Aorta (tissue), 5 donors: ENCODE results near the gene KIF16B. TPM values are rescaled to one million over a fixed set of nuclear protein-coding genes. Genes with fewer than 3 reads are reported as not detected.

ENCODE experiments used
- ATAC-seq: fragments of 200-7000 bp; cut with Tn5 transposase; one replicate; pipeline ENCODE4 v1.9.1; 2022; ENCODE audit warnings: moderate library complexity; ENCODE audit not compliant: low FRiP score
- DNase-seq, 2 donors: peaks; one replicate each; pipeline ENCODE4 v3.0.0-alpha.2; 2020
- H3K27ac ChIP-seq, 2 donors: one replicate each; pipeline ENCODE4 v1.5.1; 2013; ENCODE audit warnings: low read length in 2 of 2, mild to moderate bottlenecking in 2 of 2, moderate library complexity in 2 of 2, control low read depth in 1 of 2, inconsistent platforms in 1 of 2, low read depth in 1 of 2
- H3K27me3 ChIP-seq, 2 donors: one replicate each; pipeline ENCODE4 v1.6.1; 2013; ENCODE audit warnings: control low read depth in 1 of 2, low read length in 1 of 2, mild to moderate bottlenecking in 1 of 2, moderate library complexity in 1 of 2; ENCODE audit not compliant: insufficient read depth in 2 of 2, control insufficient read depth in 1 of 2
- H3K36me3 ChIP-seq, 2 donors: one replicate each; pipeline ENCODE4 v1.6.1; 2013; ENCODE audit warnings: control low read depth in 1 of 2, low read length in 1 of 2, mild to moderate bottlenecking in 1 of 2; ENCODE audit not compliant: insufficient read depth in 2 of 2, control insufficient read depth in 1 of 2
- H3K4me1 ChIP-seq, 2 donors: one replicate each; pipeline ENCODE4 v1.6.1; 2013; ENCODE audit warnings: low read length in 2 of 2, control low read depth in 1 of 2, mild to moderate bottlenecking in 1 of 2, moderate library complexity in 1 of 2; ENCODE audit not compliant: insufficient read depth in 2 of 2, control insufficient read depth in 1 of 2
- H3K4me3 ChIP-seq, 2 donors: one replicate each; pipeline ENCODE4 v1.5.1; 2013; ENCODE audit warnings: low read length in 2 of 2, control low read depth in 1 of 2, mild to moderate bottlenecking in 1 of 2
- H3K9me3 ChIP-seq: one replicate; pipeline ENCODE4 v1.6.1; 2013; ENCODE audit warnings: mild to moderate bottlenecking, low read length; ENCODE audit not compliant: control insufficient read depth
- WGBS, 2 donors: extraction: QIAGEN DNeasy Blood & Tissue Kit; methylation state at CpG; one replicate each; pipeline ENCODE4 v1.1.7; 2013; 5-methylcytosine and 5-hydroxymethylcytosine counted together
- intact Hi-C, 2 donors: fragments of 100-400 bp; cut with DNase I; formaldehyde crosslinking; loops; one replicate each; pipeline versions ENCODE4 v1.14.2 to v1.15.0; 2022
- polyA plus RNA-seq, 2 donors: library from polyadenylated mRNA; stranded (reverse); fragments of 200-250 nt; gene quantifications; one replicate each; pipeline ENCODE4 v1.2.3, GENCODE V29; 2013
- total RNA-seq, 2 donors: library from RNA; stranded (reverse); fragmentation: NEBNext Ultra II Directional; extraction: Animal tissue kit (Norgen Biotek cat#: 25700); gene quantifications; one replicate each; pipeline ENCODE4 v1.2.1, GENCODE V29; 2021
- donor health status: healthy with polysubstance abuse.
- donor health status: Bipolar disorder and iron deficiency.
- donor health status: DM: no; HTN: no; CAD: no.
- donor health status: DM: no; HTN: no; CAD: no.
- donor health status: DM: yes; HTN: yes; CAD: no.

Gene KIF16B
- total and polyA plus RNA-seq, 4 donors, result 6.5 to 20.6 (median 13.8) TPM

DNA sequence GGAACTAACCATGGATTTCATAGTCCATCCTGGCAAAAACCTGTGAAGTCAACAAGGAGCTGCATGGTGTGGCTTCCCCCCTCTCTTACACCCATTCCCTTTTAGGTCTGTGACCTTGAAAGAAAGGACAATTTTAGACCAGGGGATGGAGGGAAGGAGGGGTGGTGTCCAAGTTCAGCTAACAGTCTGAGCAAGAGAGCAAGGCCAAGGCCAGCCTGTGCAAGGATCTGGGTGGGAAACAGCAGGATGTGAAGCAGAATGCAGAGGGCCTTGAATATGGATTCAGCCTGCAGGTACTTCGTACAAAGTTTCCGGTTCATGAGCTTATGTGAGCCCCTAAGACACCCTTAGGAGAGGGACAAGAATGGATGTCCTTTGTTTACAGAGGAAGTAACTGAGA lies 293.0 kb downstream of the KIF16B start:
- H3K27me3 ChIP-seq, result no peaks in the 10 kb centered on the region
- no peak overlapping the region for H3K4me3 ChIP-seq
- no peak overlapping the region for H3K27ac ChIP-seq
- H3K9me3 ChIP-seq, result no peaks in the 10 kb centered on the region
- ATAC-seq (no peak), DNase-seq (no peak)
- peaks cover 0 to 4% of the 10 kb centered on the region in 2 donors for H3K36me3 ChIP-seq
- no peaks in the 10 kb centered on the region for H3K4me1 ChIP-seq
- 99 to 100% methylated on average over 2 of the region's 2 CpGs for WGBS, 2 donors
- intact Hi-C loops, result no loop called here

GRCh38 chr20:16279320-16279719 lies 293.9 kb downstream of the KIF16B start:
- WGBS, 2 donors, result 95 to 97% methylated on average over 5 of the region's 5 CpGs
- ATAC-seq (no peak), DNase-seq (no peak)

DNA sequence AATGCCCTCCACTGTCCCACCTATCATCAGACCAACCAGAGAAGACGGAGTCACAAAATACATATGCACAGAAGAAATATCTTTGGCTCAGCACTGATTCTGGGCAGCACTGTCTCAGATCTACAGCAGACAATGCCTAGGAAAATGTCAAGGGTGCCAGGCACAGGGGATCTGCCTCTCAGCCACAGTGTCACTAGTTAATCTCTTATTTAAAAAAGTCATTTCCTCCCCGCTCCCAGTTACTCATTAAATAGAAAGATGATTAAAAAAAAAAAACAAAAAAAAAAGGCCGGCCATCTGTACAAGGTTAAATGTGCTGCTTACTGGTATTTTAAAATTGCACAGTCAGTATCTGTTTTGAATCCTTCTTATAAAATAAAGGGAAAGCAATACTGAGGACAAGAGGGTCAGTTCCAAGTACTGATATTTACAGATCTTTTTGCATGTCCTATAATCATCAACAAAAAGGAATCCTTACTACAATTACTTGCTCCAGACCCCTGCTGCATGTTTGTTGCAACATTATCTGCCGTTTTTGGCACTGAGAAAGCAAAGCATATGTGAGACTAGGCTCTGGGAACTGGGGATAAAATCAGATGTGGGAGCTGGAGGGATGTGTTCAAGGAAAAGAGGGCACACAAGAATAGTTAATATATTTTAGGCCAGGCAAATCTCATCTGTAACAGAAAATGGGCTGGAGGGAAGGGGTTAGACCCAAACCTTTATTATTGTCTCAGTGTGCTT lies 299.3 kb downstream of the KIF16B start:
- ATAC-seq (no peak), DNase-seq (no peak)
- no peak overlapping the region for H3K27ac ChIP-seq
- peaks cover 0 to 1% of the 10 kb centered on the region in 2 donors for H3K27me3 ChIP-seq
- no peaks in the 10 kb centered on the region for H3K4me1 ChIP-seq
- H3K4me3 ChIP-seq, result no peak overlapping the region
- 81 to 82% methylated on average over 4 of the region's 4 CpGs for WGBS, 2 donors
- peaks cover 1% of the 10 kb centered on the region for H3K9me3 ChIP-seq
- peaks cover 0 to 4% of the 10 kb centered on the region in 2 donors for H3K36me3 ChIP-seq
- intact Hi-C loops, result no loop called here

More at GRCh38 chr20:16279320-16279719, 293.9 kb downstream of the KIF16B start:
- Histone ChIP-seq H3K4me1 (no peaks in the 10 kb centered on the region), H3K4me3 (no peak overlapping the region), H3K36me3 (peaks cover 0 to 4% of the 10 kb centered on the region in 2 donors), H3K27ac (no peak overlapping the region), H3K27me3 (no peaks in the 10 kb centered on the region), H3K9me3 (no peaks in the 10 kb centered on the region)
- intact Hi-C loops, result no loop called here

GRCh38 chr20:16272780-16273360 lies 300.4 kb downstream of the KIF16B start:
- DNase-seq, result no peak
- H3K4me3 ChIP-seq, result no peak overlapping the region
- 87 to 90% methylated on average over 20 of the region's 20 CpGs for WGBS, 2 donors

GRCh38 chr20:16271450-16271849 lies 301.8 kb downstream of the KIF16B start:
- Histone ChIP-seq H3K27me3 (peaks cover 0 to 1% of the 10 kb centered on the region in 2 donors), H3K4me3 (no peak overlapping the region), H3K4me1 (no peaks in the 10 kb centered on the region), H3K36me3 (peaks cover 0 to 4% of the 10 kb centered on the region in 2 donors), H3K27ac (no peak overlapping the region), H3K9me3 (peaks cover 5% of the 10 kb centered on the region)
- DNase-seq (no peak), ATAC-seq (no peak)
- intact Hi-C loops, result no loop called here
- 95 to 100% methylated on average over 1 of the region's 1 CpG for WGBS, 2 donors

More at GRCh38 chr20:16272780-16273360, 300.4 kb downstream of the KIF16B start:
- peaks cover 0 to 1% of the 10 kb centered on the region in 2 donors for H3K27me3 ChIP-seq
- peaks cover 0 to 4% of the 10 kb centered on the region in 2 donors for H3K36me3 ChIP-seq
- H3K27ac ChIP-seq, result no peak overlapping the region
- H3K9me3 ChIP-seq, result peaks cover 1% of the 10 kb centered on the region
- intact Hi-C loops, result no loop called here
- ATAC-seq, result no peak
- no peaks in the 10 kb centered on the region for H3K4me1 ChIP-seq

DNA sequence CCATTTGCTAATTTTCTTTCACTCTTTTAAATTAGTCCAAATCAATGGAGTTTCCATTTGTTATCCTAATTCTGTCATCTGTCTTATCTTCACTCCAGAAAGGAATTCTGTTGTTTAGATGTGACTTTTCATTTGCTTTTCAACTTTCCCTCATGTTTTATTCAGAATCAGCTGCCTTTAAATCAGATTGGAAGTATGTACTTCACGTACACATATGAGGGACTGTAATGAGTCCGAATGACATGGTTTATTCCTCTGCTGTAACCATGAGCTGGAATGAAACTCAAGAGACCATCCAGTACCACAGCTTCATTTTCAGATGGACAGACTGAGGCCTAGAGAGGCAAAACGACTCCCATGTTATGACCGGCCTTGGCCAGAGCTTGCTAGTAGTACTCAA lies 302.3 kb downstream of the KIF16B start:
- H3K4me3 ChIP-seq, result no peak overlapping the region
- intact Hi-C loops, result no loop called here
- ATAC-seq (no peak), DNase-seq (no peak)
- 92 to 97% methylated on average over 4 of the region's 4 CpGs for WGBS, 2 donors
- H3K9me3 ChIP-seq, result peaks cover 5% of the 10 kb centered on the region
- peaks cover 0 to 4% of the 10 kb centered on the region in 2 donors for H3K36me3 ChIP-seq
- peaks cover 0 to 1% of the 10 kb centered on the region in 2 donors for H3K27me3 ChIP-seq
- no peaks in the 10 kb centered on the region for H3K4me1 ChIP-seq
- no peak overlapping the region for H3K27ac ChIP-seq

GRCh38 chr20:16270314-16270931 lies 302.8 kb downstream of the KIF16B start:
- no peak for DNase-seq
- H3K27me3 ChIP-seq, result peaks cover 0 to 1% of the 10 kb centered on the region in 2 donors
- no peak overlapping the region for H3K27ac ChIP-seq
- no peak for ATAC-seq
- 91 to 92% methylated on average over 6 of the region's 6 CpGs for WGBS, 2 donors
- H3K36me3 ChIP-seq, result peaks cover 0 to 2% of the 10 kb centered on the region in 2 donors
- no peak overlapping the region for H3K4me3 ChIP-seq
- no peaks in the 10 kb centered on the region for H3K4me1 ChIP-seq
- intact Hi-C loops, result no loop called here
- H3K9me3 ChIP-seq, result peaks cover 5% of the 10 kb centered on the region

GRCh38 chr20:16267526-16267925 lies 305.7 kb downstream of the KIF16B start:
- 97 to 99% methylated on average over 4 of the region's 4 CpGs for WGBS, 2 donors
- peaks cover 5% of the 10 kb centered on the region for H3K9me3 ChIP-seq
- H3K27me3 ChIP-seq, result peaks cover 0 to 1% of the 10 kb centered on the region in 2 donors
- H3K27ac ChIP-seq, result no peak overlapping the region
- no peak for ATAC-seq
- no peak overlapping the region for H3K4me3 ChIP-seq
- no peaks in the 10 kb centered on the region for H3K36me3 ChIP-seq
- no peaks in the 10 kb centered on the region for H3K4me1 ChIP-seq
- intact Hi-C loops, result no loop called here
- DNase-seq, result no peak
